ENCODE results near the gene MYO7A. TPM values are rescaled to one million over a fixed set of nuclear protein-coding genes. Genes with fewer than 3 reads are reported as not detected.
A peak's percentile ranks its signal among the peaks of the same experiment; 100 is the strongest.

The MYO7A gene
- total and polyA plus RNA-seq, 2 of the 4 experiments (the other 2 are of a cell fraction) = 0.02 TPM; not detected in 1

DNA sequence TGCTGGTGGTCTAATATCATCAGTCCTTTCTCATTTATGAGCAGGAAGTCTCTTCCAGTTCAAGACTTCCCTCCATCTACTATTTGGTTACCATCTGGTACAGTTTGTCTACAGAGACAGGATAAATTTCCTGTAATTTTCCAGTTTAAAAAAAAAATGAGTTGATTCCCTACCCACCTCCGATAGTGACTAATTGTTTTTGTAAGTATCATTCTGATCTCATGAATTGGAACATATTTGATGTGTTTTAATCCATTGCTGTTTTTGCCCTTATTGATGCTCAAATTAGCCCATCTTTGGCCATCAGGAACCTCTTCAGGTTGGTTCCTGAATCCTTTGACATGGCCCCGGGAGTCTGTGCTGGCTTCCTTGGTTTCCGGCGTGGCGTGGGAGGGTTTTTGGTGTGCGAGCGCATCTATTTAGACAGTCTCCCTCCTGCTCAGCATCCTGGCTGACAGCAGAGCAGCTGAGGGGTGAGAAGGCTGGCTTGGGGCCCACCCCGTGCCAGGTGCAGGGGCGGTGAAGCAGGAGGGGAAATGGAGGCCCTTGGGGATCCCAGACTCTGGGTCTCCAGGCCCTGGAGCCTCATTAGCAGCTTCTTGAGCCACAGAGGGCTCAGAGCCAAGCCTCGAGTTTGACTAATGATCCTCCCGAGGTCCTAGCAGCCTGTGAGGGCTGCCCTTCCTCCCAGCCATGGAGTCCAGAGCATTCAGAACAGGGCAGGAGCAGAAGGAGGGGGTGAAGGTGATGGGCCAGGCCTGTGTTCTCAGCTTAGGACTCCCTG, 18.6 kb upstream of the MYO7A start:
- H2AFZ ChIP-seq (replicated peaks; ENCODE audit: low read length, poor library complexity) = peak overlapping the region; percentile 48
- H4K20me1 ChIP-seq (ENCODE audit: insufficient read depth, low read length) = peaks cover 5% of the 10 kb centered on the region; the same call in 1 of the 2 replicates
- H3K27ac ChIP-seq (ENCODE audit: insufficient read depth, low read length) = no peak overlapping the region
- no peak overlapping the region for H3K4me2 ChIP-seq (ENCODE audit: low read depth, low read length)
- peaks cover 21% of the 10 kb centered on the region for H3K4me1 ChIP-seq (ENCODE audit: control insufficient read depth, insufficient read depth, low read length)
- CTCF ChIA-PET = interaction anchor here (0.7 kb wide), 1 partner anchor 18 kb away, joined by 3 read pairs; the partner anchor contains the start of gene MYO7A
- no peak overlapping the region; the same call in 1 of the 2 replicates for H2AK5ac ChIP-seq (ENCODE audit: low read depth, low read length)
- intact Hi-C loops (cut with micrococcal nuclease) (no loop called here), dilution Hi-C loops (cut with HindIII; ENCODE audit: low sequenced_read_pairs, unreplicated experiment) (no loop called here), in situ Hi-C loops (cut with MboI; ENCODE audit: low sequenced_read_pairs) (no loop called here)
- H3K9me3 ChIP-seq (ENCODE audit: control insufficient read depth, insufficient read depth, low read length) = no peaks in the 10 kb centered on the region
- no peak overlapping the region for H2BK15ac ChIP-seq (ENCODE audit: low read depth, low read length)
- H3K23ac ChIP-seq (ENCODE audit: low read depth, low read length) = no peak overlapping the region
- H3K14ac ChIP-seq (replicated peaks; ENCODE audit: low read depth, low read length) = 0 out of 2 replicates have a peak overlapping the region, but pooled peaks have one; percentile 46
- H2BK5ac ChIP-seq (ENCODE audit: low read depth, low read length, poor library complexity, severe bottlenecking) = no peak overlapping the region
- TF ChIP-seq FOS (IDR thresholded peaks at IDR 0.05; ENCODE audit: low read depth, low read length) = no peak
- no peak for TF ChIP-seq NFE2L2 (IDR thresholded peaks at IDR 0.05; ENCODE audit: low read depth, low read length)
- no peak for TF ChIP-seq SMC3 (IDR thresholded peaks at IDR 0.05; ENCODE audit: low read depth, low read length)
- no peak for TF ChIP-seq RAD21 (IDR thresholded peaks at IDR 0.05; ENCODE audit: low read length)
- no peak for TF ChIP-seq BHLHE40 (IDR thresholded peaks at IDR 0.05; ENCODE audit: low read depth, low read length)
- TF ChIP-seq, protein P1, sequence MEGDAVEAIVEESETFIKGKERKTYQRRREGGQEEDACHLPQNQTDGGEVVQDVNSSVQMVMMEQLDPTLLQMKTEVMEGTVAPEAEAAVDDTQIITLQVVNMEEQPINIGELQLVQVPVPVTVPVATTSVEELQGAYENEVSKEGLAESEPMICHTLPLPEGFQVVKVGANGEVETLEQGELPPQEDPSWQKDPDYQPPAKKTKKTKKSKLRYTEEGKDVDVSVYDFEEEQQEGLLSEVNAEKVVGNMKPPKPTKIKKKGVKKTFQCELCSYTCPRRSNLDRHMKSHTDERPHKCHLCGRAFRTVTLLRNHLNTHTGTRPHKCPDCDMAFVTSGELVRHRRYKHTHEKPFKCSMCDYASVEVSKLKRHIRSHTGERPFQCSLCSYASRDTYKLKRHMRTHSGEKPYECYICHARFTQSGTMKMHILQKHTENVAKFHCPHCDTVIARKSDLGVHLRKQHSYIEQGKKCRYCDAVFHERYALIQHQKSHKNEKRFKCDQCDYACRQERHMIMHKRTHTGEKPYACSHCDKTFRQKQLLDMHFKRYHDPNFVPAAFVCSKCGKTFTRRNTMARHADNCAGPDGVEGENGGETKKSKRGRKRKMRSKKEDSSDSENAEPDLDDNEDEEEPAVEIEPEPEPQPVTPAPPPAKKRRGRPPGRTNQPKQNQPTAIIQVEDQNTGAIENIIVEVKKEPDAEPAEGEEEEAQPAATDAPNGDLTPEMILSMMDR (conservative IDR thresholded peaks at IDR 0.05; ENCODE audit: low read depth, low read length) = no peak
- H4K8ac ChIP-seq (ENCODE audit: low read depth in 2 of 2, low read length in 2 of 2) = no peak overlapping the region
- H2BK20ac ChIP-seq (ENCODE audit: low read depth, low read length) = no peak overlapping the region
- peak; percentile 28 for ATAC-seq (ENCODE audit: low read depth)
- H3K18ac ChIP-seq (ENCODE audit: low read depth, low read length) = no peak overlapping the region
- WGBS, 2 experiments (ENCODE audit: extremely low coverage in 2 of 2, insufficient read length in 1 of 2) = no CpG with 5 or more reads among the region's 11 CpGs
- peak; percentile 37 for DNase-seq
- peak overlapping the region; percentile 79 for H2AK9ac ChIP-seq (replicated peaks; ENCODE audit: low read depth, low read length, poor library complexity)
- POLR2A ChIA-PET (ENCODE audit: unreplicated experiment) = no interaction called here
- no peak overlapping the region for H4K5ac ChIP-seq (ENCODE audit: low read depth, low read length)
- no peaks in the 10 kb centered on the region for H3K27me3 ChIP-seq (ENCODE audit: control insufficient read depth, insufficient read depth, low read length)
- no TSS peak for BruUV-seq (replicated peaks)
- H3K9ac ChIP-seq (ENCODE audit: low read depth, low read length) = no peak overlapping the region
- no peak overlapping the region for H3K4ac ChIP-seq (ENCODE audit: low read depth, low read length)
- H3K4me3 ChIP-seq (ENCODE audit: insufficient read depth, low read depth, low read length) = no peak overlapping the region
- no peak overlapping the region for H4K91ac ChIP-seq (ENCODE audit: insufficient read depth, low read depth, low read length)
- H3K36me3 ChIP-seq (ENCODE audit: control insufficient read depth, insufficient read depth, low read length) = peaks cover 4% of the 10 kb centered on the region; the same call in 1 of the 2 replicates
- peaks cover 0 to 15% of the 10 kb centered on the region in 2 experiments; a peak in 1 of 4 replicates for H3K79me1 ChIP-seq (ENCODE audit: low read depth in 1 of 2, low read length in 2 of 2)
- no peak overlapping the region for H2BK120ac ChIP-seq (ENCODE audit: low read depth, low read length)
- no peak overlapping the region for H3K56ac ChIP-seq (ENCODE audit: extremely low read depth, insufficient read depth, low read length)
- peaks cover 12% of the 10 kb centered on the region for H3K9me1 ChIP-seq (ENCODE audit: insufficient read depth, low read length)
